ENCODE measurements around the gene KLHL10. TPM values are rescaled to one million over a fixed set of nuclear protein-coding genes. Genes with fewer than 3 reads are reported as not detected.

Gene KLHL10
- total and polyA plus RNA-seq, 4 donors, result 0.03 to 0.17 (median 0.07) TPM; not detected in 1

- H3K4me1 ChIP-seq (ENCODE audit: control insufficient read depth in 4 of 4, insufficient read depth in 4 of 4, low read length in 3 of 4), result peaks cover 5 to 20% (median 10%) of the 10 kb centered on the region in 4 donors
- no peaks in the 10 kb centered on the region for H3K27me3 ChIP-seq (ENCODE audit: control insufficient read depth in 4 of 4, insufficient read depth in 4 of 4, low read length in 3 of 4)
- peak within 1 kb of the TSS; percentile 15 to 31 for H3K27ac ChIP-seq (ENCODE audit: low read depth in 1 of 2, low read length in 2 of 2)
- H3K36me3 ChIP-seq (ENCODE audit: control insufficient read depth in 4 of 4, insufficient read depth in 3 of 4, low read depth in 1 of 4, low read length in 3 of 4), result no peaks in the 10 kb centered on the region
- WGBS, result 1% methylated on average over 96 of the region's 96 CpGs
- no peak within 1 kb of the TSS for H3K9ac ChIP-seq (ENCODE audit: low read depth in 1 of 2, low read length in 2 of 2)
- peak; percentile 63 for DNase-seq (ENCODE audit: low spot score)
- H3K4me3 ChIP-seq (ENCODE audit: low read depth in 1 of 3, low read length in 3 of 3), result peak within 1 kb of the TSS; percentile 34 to 78 (median 54)
- TF ChIP-seq EGR1 (IDR thresholded peaks at IDR 0.05; ENCODE audit: low read depth in 2 of 2) (no peak), CTCF (IDR thresholded peaks at IDR 0.05; ENCODE audit: low read depth, low read length, missing input control) (peak; percentile 49), HNF4G (IDR thresholded peaks at IDR 0.05) (no peak), RXRA (IDR thresholded peaks at IDR 0.05) (no peak), RAD21 (IDR thresholded peaks at IDR 0.05) (peak; percentile 23 to 57), YY1 (IDR thresholded peaks at IDR 0.05) (no peak)
- H3K9me3 ChIP-seq (ENCODE audit: control insufficient read depth in 4 of 4, low read length in 3 of 4), result no peaks in the 10 kb centered on the region
Measured at GRCh38 chr17:41811549-41812380, 25.9 kb upstream of the KLHL10 start, which contains the start of gene P3H4. Gene P3H4, minus strand, starts transcription at chr17:41811949. Its CDS starts 34 bp downstream, at chr17:41811915.

- peak within 1 kb of the TSS; percentile 15 to 31 for H3K27ac ChIP-seq (ENCODE audit: low read depth in 1 of 2, low read length in 2 of 2)
- 8% methylated on average over 35 of the region's 35 CpGs for WGBS
Measured at GRCh38 chr17:41812381-41813151, 25.1 kb upstream of the KLHL10 start, which contains the start of gene FKBP10. Gene FKBP10, plus strand, starts transcription at chr17:41813004. Its CDS starts 31 bp downstream, at chr17:41813035.

More at GRCh38 chr17:41812381-41813151, 25.1 kb upstream of the KLHL10 start, which contains the start of gene FKBP10:
- H3K9me3 ChIP-seq (ENCODE audit: control insufficient read depth in 4 of 4, low read length in 3 of 4), result no peaks in the 10 kb centered on the region
- DNase-seq (ENCODE audit: low spot score), result peak; percentile 49
- H3K27me3 ChIP-seq (ENCODE audit: control insufficient read depth in 4 of 4, insufficient read depth in 4 of 4, low read length in 3 of 4), result no peaks in the 10 kb centered on the region
- peak within 1 kb of the TSS in 2 of 3 donors; percentile 54 to 78 for H3K4me3 ChIP-seq (ENCODE audit: low read depth in 1 of 3, low read length in 3 of 3)
- H3K36me3 ChIP-seq (ENCODE audit: control insufficient read depth in 4 of 4, insufficient read depth in 3 of 4, low read depth in 1 of 4, low read length in 3 of 4), result no peaks in the 10 kb centered on the region
- H3K9ac ChIP-seq (ENCODE audit: low read depth in 1 of 2, low read length in 2 of 2), result no peak within 1 kb of the TSS
- TF ChIP-seq RXRA (IDR thresholded peaks at IDR 0.05) (peak in 1 of 2 donors; percentile 7), REST (IDR thresholded peaks at IDR 0.05) (no peak)
- H3K4me1 ChIP-seq (ENCODE audit: control insufficient read depth in 4 of 4, insufficient read depth in 4 of 4, low read length in 3 of 4), result peaks cover 5 to 18% (median 10%) of the 10 kb centered on the region in 4 donors

Data from liver (tissue), 9 donors.